CD4-positive, alpha-beta memory T cell (primary cell): Measurements from ENCODE around the gene LZTFL1. TPM values are rescaled to one million over a fixed set of nuclear protein-coding genes. Genes with fewer than 3 reads are reported as not detected.

Experiments used
- CTCF ChIA-PET: fragments of 350-600 bp; sonication (Branson Sonifier 250); formaldehyde crosslinking; loops from one replicate; lab custom pipeline; 2021; ENCODE audit warnings: inconsistent platforms; ENCODE audit not compliant: partially characterized antibody; lab: Charles Lee
- POLR2A ChIA-PET: fragments of 350-600 bp; sonication (Branson Sonifier 250); formaldehyde crosslinking; loops from one replicate; lab custom pipeline; 2021; ENCODE audit not compliant: partially characterized antibody; lab: Charles Lee
- DNase-seq, 5 donors: peaks; one replicate each; pipeline versions ENCODE4 v3.0.0 to v3.0.0-alpha.2; 2020 to 2022; ENCODE audit warnings: mixed read lengths in 1 of 5
- H3K27ac ChIP-seq: one replicate; pipeline ENCODE4 v1.7.0; 2013; ENCODE audit warnings: low read depth, low read length
- H3K27me3 ChIP-seq: 2 replicates; pipeline ENCODE4 v1.7.0; 2013; ENCODE audit warnings: mild to moderate bottlenecking, low read length, moderate library complexity; ENCODE audit not compliant: insufficient read depth
- H3K36me3 ChIP-seq: 2 replicates; pipeline ENCODE4 v1.7.0; 2013; ENCODE audit warnings: mild to moderate bottlenecking, low read length, moderate library complexity; ENCODE audit not compliant: insufficient read depth
- H3K4me1 ChIP-seq: 2 replicates; pipeline ENCODE4 v1.7.0; 2013; ENCODE audit warnings: mild to moderate bottlenecking, low read length, moderate library complexity; ENCODE audit not compliant: insufficient read depth
- H3K4me3 ChIP-seq, 2 donors: one replicate each; pipeline ENCODE4 v1.7.0; 2013; ENCODE audit warnings: low read length in 2 of 2, mild to moderate bottlenecking in 1 of 2
- H3K9me3 ChIP-seq, 2 donors: one replicate each; pipeline ENCODE4 v1.7.0; 2013; ENCODE audit warnings: low read length in 2 of 2, control low read depth in 1 of 2; ENCODE audit not compliant: control insufficient read depth in 1 of 2
- H3K27ac Mint-ChIP-seq, 7 donors: one replicate each; pipeline ENCODE4 v1.8.0; 2020 to 2021; ENCODE audit warnings: mixed read lengths in 7 of 7, mild to moderate bottlenecking in 6 of 7, inconsistent platforms in 3 of 7, moderate library complexity in 3 of 7
- H3K27me3 Mint-ChIP-seq, 2 donors: one replicate each; pipeline ENCODE4 v1.8.0; 2020 to 2021; ENCODE audit warnings: mixed read lengths in 2 of 2
- H3K36me3 Mint-ChIP-seq, 2 donors: one replicate each; pipeline ENCODE4 v1.8.0; 2020 to 2021; ENCODE audit warnings: mixed read lengths in 2 of 2, inconsistent platforms in 1 of 2, mild to moderate bottlenecking in 1 of 2
- H3K4me1 Mint-ChIP-seq, 4 donors: one replicate each; pipeline ENCODE4 v1.8.0; 2020 to 2021; ENCODE audit warnings: mixed read lengths in 4 of 4, mild to moderate bottlenecking in 1 of 4
- H3K4me3 Mint-ChIP-seq, 8 donors: one replicate each; pipeline ENCODE4 v1.8.0; 2020 to 2021; ENCODE audit warnings: mixed read lengths in 8 of 8, mild to moderate bottlenecking in 7 of 8, moderate library complexity in 6 of 8, inconsistent platforms in 3 of 8
- H3K9me3 Mint-ChIP-seq, 8 donors: one replicate each; pipeline ENCODE4 v1.8.0; 2020 to 2021; ENCODE audit warnings: mixed read lengths in 8 of 8, mild to moderate bottlenecking in 5 of 8, inconsistent platforms in 3 of 8, moderate library complexity in 1 of 8
- intact Hi-C: fragments of 100-400 bp; cut with micrococcal nuclease; formaldehyde crosslinking; loops from one replicate; pipeline ENCODE4 v1.15.1; 2023
- polyA plus RNA-seq, 2 donors: library from polyadenylated mRNA; unstranded; fragments of 300-500 nt; fragmentation: Illumina TruSeq; gene quantifications; one replicate each; pipeline ENCODE4 v1.2.3, GENCODE V29; 2021
- total RNA-seq, 2 experiments: library from RNA; stranded (reverse); gene quantifications; one replicate each; pipeline ENCODE4 v1.2.3, GENCODE V29; 2021

The LZTFL1 gene
- total and polyA plus RNA-seq, 4 experiments from 2014 or later = 6.9 to 11.7 (median 8.6) TPM

DNA sequence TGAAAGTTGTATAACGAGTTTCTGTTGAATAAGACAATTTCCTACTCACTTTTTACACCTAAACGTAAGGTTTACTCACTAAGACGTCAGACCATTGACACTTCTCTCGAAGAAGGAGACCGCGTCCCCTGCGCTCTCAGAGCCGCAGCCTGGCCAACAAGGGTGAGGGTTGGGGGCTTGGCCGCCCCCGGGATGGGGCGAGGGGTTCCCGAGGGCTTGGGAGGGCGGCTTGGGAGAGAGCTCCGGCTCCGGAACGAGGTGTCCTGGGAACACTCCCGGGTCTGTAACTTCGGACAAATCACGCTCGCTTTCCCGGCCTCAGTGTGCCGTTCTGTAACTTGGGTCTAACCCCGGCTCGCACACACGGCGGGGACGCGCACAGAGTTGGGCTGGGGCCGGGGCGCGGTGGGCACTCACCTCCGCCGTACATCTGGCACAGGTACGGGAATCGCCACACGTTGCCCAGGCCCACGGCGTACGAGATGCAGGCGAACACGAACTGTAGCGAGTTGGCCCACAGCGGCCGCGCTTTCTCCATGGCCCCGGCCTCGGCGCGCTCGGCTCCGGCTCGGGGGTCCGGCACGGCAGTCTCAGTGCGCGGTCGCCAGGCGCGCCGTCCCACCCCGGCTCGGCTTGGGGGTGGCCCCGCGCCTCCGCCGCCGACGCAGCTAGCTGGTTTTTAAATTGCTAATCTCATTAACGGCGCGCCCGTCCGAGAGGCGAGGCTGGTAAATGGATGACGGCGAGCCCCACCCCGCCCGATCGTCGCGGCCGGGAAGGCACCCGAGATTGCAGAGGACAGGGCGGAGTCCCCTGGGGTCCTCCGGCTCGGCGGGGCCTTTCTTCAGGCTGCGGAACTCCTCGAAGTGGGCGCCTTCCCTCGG lies 45.8 kb downstream of the LZTFL1 start, which contains the start of gene SLC6A20:
Gene SLC6A20, minus strand, starts transcription at position 655 of the 884 bp plus-strand sequence. Its CDS starts 117 bp downstream, at position 538.
- Histone ChIP-seq H3K9me3 (no peaks in the 10 kb centered on the region), H3K36me3 (no peaks in the 10 kb centered on the region), H3K4me3 (peak within 1 kb of the TSS in 1 of 2 donors; percentile 44), H3K27me3 (peaks cover 23% of the 10 kb centered on the region), H3K4me1 (peaks cover 8% of the 10 kb centered on the region), H3K27ac (no peak within 1 kb of the TSS)
- Mint-ChIP-seq H3K27ac (peak within 1 kb of the TSS in 1 of 7 donors; percentile 65), H3K9me3 (no peaks in the 10 kb centered on the region), H3K4me3 (peak within 1 kb of the TSS; percentile 61 to 84 (median 80)), H3K27me3 (peaks cover 37 to 39% of the 10 kb centered on the region in 2 donors), H3K36me3 (no peaks in the 10 kb centered on the region), H3K4me1 (peaks cover 4 to 8% (median 7%) of the 10 kb centered on the region in 4 donors)
- ChIA-PET CTCF (no interaction called here), POLR2A (no interaction called here)
- peak in 3 of 5 donors; percentile 4 to 17 (median 14) for DNase-seq
- intact Hi-C loops = loop anchor here (5.0 kb wide), 1 partner anchor 121 kb away; no protein-coding TSS in a partner anchor

DNA sequence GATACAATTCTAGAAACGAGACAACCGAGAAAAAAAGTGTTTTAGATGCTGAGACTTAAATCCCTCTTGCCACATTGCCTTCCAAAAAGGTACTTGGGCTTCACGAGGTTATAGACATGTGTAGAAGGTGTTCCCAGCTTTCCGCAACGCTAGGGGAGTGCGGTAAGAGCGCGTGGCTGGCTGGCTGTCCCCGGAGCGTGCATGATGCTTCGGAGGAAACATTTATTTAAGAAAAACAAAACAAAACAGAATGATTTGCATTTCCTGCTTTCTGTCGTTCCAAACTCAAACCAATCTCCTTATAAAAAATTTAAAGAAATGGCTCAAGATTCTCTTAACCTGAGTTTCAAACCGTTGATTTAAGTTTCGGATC lies 46.4 kb downstream of the LZTFL1 start:
- H3K9me3 Mint-ChIP-seq = peaks cover 0 to 5% (median 3%) of the 10 kb centered on the region in 8 donors
- H3K27me3 Mint-ChIP-seq = peaks cover 41 to 42% of the 10 kb centered on the region in 2 donors
- no peak overlapping the region for H3K4me3 ChIP-seq
- no peaks in the 10 kb centered on the region for H3K36me3 ChIP-seq
- H3K27ac ChIP-seq = no peak overlapping the region
- peaks cover 23% of the 10 kb centered on the region for H3K27me3 ChIP-seq
- H3K4me3 Mint-ChIP-seq = peak overlapping the region; percentile 61 to 84 (median 80)
- peaks cover 4 to 8% (median 7%) of the 10 kb centered on the region in 4 donors for H3K4me1 Mint-ChIP-seq
- H3K9me3 ChIP-seq = no peaks in the 10 kb centered on the region
- H3K36me3 Mint-ChIP-seq = no peaks in the 10 kb centered on the region
- intact Hi-C loops = loop anchor here (5.0 kb wide), 1 partner anchor 122 kb away; no protein-coding TSS in a partner anchor
- DNase-seq = peak in 2 of 5 donors; percentile 8 to 21
- ChIA-PET POLR2A (interaction anchor here (0.7 kb wide), 1 partner anchor 10 kb away, joined by 3 read pairs; no protein-coding TSS in a partner anchor), CTCF (no interaction called here)
- H3K4me1 ChIP-seq = peaks cover 8% of the 10 kb centered on the region
- peak overlapping the region in 1 of 7 donors; percentile 65 for H3K27ac Mint-ChIP-seq

- Mint-ChIP-seq H3K4me3 (peak overlapping the region in 1 of 8 donors; percentile 22), H3K27ac (no peak overlapping the region), H3K9me3 (peaks cover 4 to 13% (median 9%) of the 10 kb centered on the region in 8 donors), H3K36me3 (no peaks in the 10 kb centered on the region), H3K27me3 (peaks cover 42% of the 10 kb centered on the region in 2 donors), H3K4me1 (peaks cover 4 to 8% (median 7%) of the 10 kb centered on the region in 4 donors)
- ChIA-PET CTCF (no interaction called here), POLR2A (interaction anchor here (0.7 kb wide), 1 partner anchor 11 kb away, joined by 3 read pairs; no protein-coding TSS in a partner anchor)
- H3K27ac ChIP-seq = no peak overlapping the region
- H3K4me1 ChIP-seq = peaks cover 8% of the 10 kb centered on the region
- no peaks in the 10 kb centered on the region for H3K9me3 ChIP-seq
- no peak overlapping the region for H3K4me3 ChIP-seq
- no peaks in the 10 kb centered on the region for H3K36me3 ChIP-seq
- intact Hi-C loops = loop anchor here (5.0 kb wide), 1 partner anchor 123 kb away; no protein-coding TSS in a partner anchor
- H3K27me3 ChIP-seq = peaks cover 23% of the 10 kb centered on the region
- no peak for DNase-seq
Measured at GRCh38 chr3:45794660-45795059, 47.3 kb downstream of the LZTFL1 start.

DNA sequence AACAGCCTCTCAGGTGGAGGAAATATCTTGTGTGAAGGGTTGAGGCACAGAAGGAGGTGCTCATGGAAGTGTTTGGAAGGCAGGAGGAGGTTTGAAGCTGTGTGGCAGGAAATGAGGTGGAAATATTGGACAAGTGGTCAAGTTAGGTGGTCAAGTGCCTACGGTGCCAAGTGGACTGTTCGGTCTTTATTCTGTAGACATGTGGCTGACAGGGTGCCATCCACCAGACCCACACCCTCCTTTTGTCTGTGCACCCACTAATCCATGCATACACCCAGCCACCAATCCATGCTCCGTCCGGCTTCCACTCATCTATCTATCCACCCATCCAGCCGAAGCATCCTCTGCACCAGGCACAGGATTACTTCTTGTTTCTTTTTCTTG lies 47.8 kb downstream of the LZTFL1 start:
- peaks cover 23% of the 10 kb centered on the region for H3K27me3 ChIP-seq
- intact Hi-C loops = no loop called here
- no peaks in the 10 kb centered on the region for H3K36me3 ChIP-seq
- H3K27me3 Mint-ChIP-seq = peaks cover 37 to 42% of the 10 kb centered on the region in 2 donors
- H3K4me1 Mint-ChIP-seq = peaks cover 4 to 8% (median 7%) of the 10 kb centered on the region in 4 donors
- H3K4me1 ChIP-seq = peaks cover 8% of the 10 kb centered on the region
- peaks cover 4 to 15% (median 9%) of the 10 kb centered on the region in 8 donors for H3K9me3 Mint-ChIP-seq
- H3K9me3 ChIP-seq = no peaks in the 10 kb centered on the region
- CTCF ChIA-PET = no interaction called here
- no peak overlapping the region for H3K27ac ChIP-seq
- H3K4me3 ChIP-seq = no peak overlapping the region
- H3K27ac Mint-ChIP-seq = no peak overlapping the region
- H3K4me3 Mint-ChIP-seq = peak overlapping the region in 1 of 8 donors; percentile 40
- POLR2A ChIA-PET = no interaction called here
- no peaks in the 10 kb centered on the region for H3K36me3 Mint-ChIP-seq
- no peak for DNase-seq

DNA sequence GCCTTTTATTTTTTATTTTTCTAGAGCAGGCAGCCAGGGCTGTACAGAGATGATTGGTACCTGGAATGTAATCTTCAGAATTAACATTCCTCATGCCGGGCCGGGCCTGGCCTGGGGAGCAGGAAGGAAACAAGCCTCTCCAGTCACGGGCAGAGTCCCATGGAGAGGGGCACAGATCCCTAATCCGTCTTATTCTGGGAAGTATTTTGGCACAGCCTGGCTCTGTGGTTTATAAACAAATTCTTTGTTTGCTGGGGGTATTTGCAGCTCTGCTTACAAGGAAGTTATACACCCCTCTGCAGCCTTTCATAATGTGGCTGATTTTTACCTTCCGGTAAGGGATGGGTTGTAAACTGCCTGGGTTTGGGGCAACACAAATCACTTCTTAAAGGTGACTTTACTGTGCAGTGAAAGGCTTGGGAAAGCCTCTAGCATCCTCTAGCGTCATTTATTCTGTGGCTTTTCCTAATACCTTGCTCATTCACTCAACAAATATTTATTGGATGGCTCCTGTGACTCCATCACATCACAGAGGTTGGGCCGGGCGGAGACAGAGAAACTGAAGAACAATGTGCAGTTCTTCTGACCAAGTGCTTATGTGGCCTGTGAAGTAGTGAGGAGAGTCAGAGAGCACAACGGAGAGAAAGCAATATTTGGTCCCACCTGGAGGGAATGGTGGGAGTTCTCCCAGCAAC lies 48.3 kb downstream of the LZTFL1 start:
- intact Hi-C loops = no loop called here
- Mint-ChIP-seq H3K27ac (no peak overlapping the region), H3K27me3 (peaks cover 33 to 42% of the 10 kb centered on the region in 2 donors), H3K4me1 (peaks cover 4 to 8% (median 7%) of the 10 kb centered on the region in 4 donors), H3K36me3 (no peaks in the 10 kb centered on the region), H3K4me3 (peak overlapping the region in 1 of 8 donors; percentile 40), H3K9me3 (peaks cover 4 to 21% (median 14%) of the 10 kb centered on the region in 8 donors)
- Histone ChIP-seq H3K36me3 (no peaks in the 10 kb centered on the region), H3K27ac (no peak overlapping the region), H3K4me3 (no peak overlapping the region), H3K9me3 (no peaks in the 10 kb centered on the region), H3K4me1 (peaks cover 8% of the 10 kb centered on the region), H3K27me3 (peaks cover 23% of the 10 kb centered on the region)
- CTCF ChIA-PET = no interaction called here
- POLR2A ChIA-PET = no interaction called here
- no peak for DNase-seq

- ChIA-PET POLR2A (no interaction called here), CTCF (no interaction called here)
- peaks cover 30 to 38% of the 10 kb centered on the region in 2 donors for H3K27me3 Mint-ChIP-seq
Measured at GRCh38 chr3:45792516-45793172, 49.3 kb downstream of the LZTFL1 start.

More at GRCh38 chr3:45792516-45793172, 49.3 kb downstream of the LZTFL1 start:
- intact Hi-C loops = no loop called here
- Histone ChIP-seq H3K4me1 (peaks cover 8% of the 10 kb centered on the region), H3K27me3 (peaks cover 23% of the 10 kb centered on the region), H3K36me3 (no peaks in the 10 kb centered on the region), H3K4me3 (no peak overlapping the region), H3K9me3 (no peaks in the 10 kb centered on the region), H3K27ac (no peak overlapping the region)
- Mint-ChIP-seq H3K9me3 (peaks cover 4 to 21% (median 14%) of the 10 kb centered on the region in 8 donors), H3K27ac (no peak overlapping the region), H3K36me3 (no peaks in the 10 kb centered on the region), H3K4me1 (peaks cover 4 to 8% (median 7%) of the 10 kb centered on the region in 4 donors), H3K4me3 (no peak overlapping the region)
- no peak for DNase-seq
